ENCODE results near the gene LRRC10B. TPM values are rescaled to one million over a fixed set of nuclear protein-coding genes. Genes with fewer than 3 reads are reported as not detected.
"Not testable (repeated sequence)": the region's sequence is repeated elsewhere in the genome, so short reads cannot be mapped to it uniquely, and the experiment has no call there.

The LRRC10B gene
- total RNA-seq, 4 donors from 2014 or later, result 0.13 to 1.0 TPM; not detected in 2

- DNase-seq, result no peak
- in situ Hi-C loops (cut with MboI; ENCODE audit: low sequenced_read_pairs in 4 of 4), result loop anchor here in 3 of 4 donors (5.0 to 10.0 kb wide), 3 partner anchors 42 to 162 kb away; no protein-coding TSS in a partner anchor
- Histone ChIP-seq H3K27ac (peak overlapping the region in 2 of 4 donors; percentile 12 to 88), H3K36me3 (no peaks in the 10 kb centered on the region), H3K4me3 (no peak overlapping the region), H3K27me3 (no peaks in the 10 kb centered on the region), H3K4me1 (peaks cover 13 to 26% of the 10 kb centered on the region in 2 donors), H3K9me3 (no peaks in the 10 kb centered on the region)
- intact Hi-C loops (cut with DNase I; ENCODE audit: low total_unique reads), result loop anchor here (5.0 kb wide), 1 partner anchor 257 kb away; no protein-coding TSS in a partner anchor
- TF ChIP-seq CTCF (IDR thresholded peaks at IDR 0.05 in 4 of 5, conservative IDR thresholded peaks at IDR 0.05 in 1 of 5), result no peak
- no peak for ATAC-seq
Observed at GRCh38 chr11:61475433-61475832, 33.1 kb upstream of the LRRC10B start.

- H3K4me1 ChIP-seq, result peaks cover 13 to 26% of the 10 kb centered on the region in 2 donors
- in situ Hi-C loops (cut with MboI; ENCODE audit: low sequenced_read_pairs in 4 of 4) (loop anchor here in 3 of 4 donors (5.0 to 10.0 kb wide), 3 partner anchors 41 to 161 kb away; no protein-coding TSS in a partner anchor), intact Hi-C loops (cut with DNase I; ENCODE audit: low total_unique reads) (loop anchor here (2.0 to 5.0 kb wide), 2 partner anchors 162 to 256 kb away; no protein-coding TSS in a partner anchor)
- H3K27ac ChIP-seq, result no peak overlapping the region
- ATAC-seq, result no peak
- DNase-seq, result no peak
- H3K36me3 ChIP-seq, result no peaks in the 10 kb centered on the region
- TF ChIP-seq POLR2A (IDR thresholded peaks at IDR 0.05) (no peak), CTCF (IDR thresholded peaks at IDR 0.05 in 4 of 5, conservative IDR thresholded peaks at IDR 0.05 in 1 of 5) (no peak)
- H3K27me3 ChIP-seq, result no peaks in the 10 kb centered on the region
- H3K9me3 ChIP-seq, result no peaks in the 10 kb centered on the region
- H3K4me3 ChIP-seq, result no peak overlapping the region
Observed at GRCh38 chr11:61476371-61476770, 32.2 kb upstream of the LRRC10B start.

- TF ChIP-seq POLR2A (IDR thresholded peaks at IDR 0.05) (no peak), CTCF (IDR thresholded peaks at IDR 0.05 in 4 of 5, conservative IDR thresholded peaks at IDR 0.05 in 1 of 5) (no peak)
- Histone ChIP-seq H3K27ac (no peak overlapping the region), H3K4me3 (no peak overlapping the region), H3K4me1 (peaks cover 7 to 21% of the 10 kb centered on the region in 2 donors), H3K36me3 (no peaks in the 10 kb centered on the region), H3K9me3 (no peaks in the 10 kb centered on the region), H3K27me3 (peaks cover 0 to under 1% (median 0%) of the 10 kb centered on the region in 3 donors)
- intact Hi-C loops (cut with DNase I; ENCODE audit: low total_unique reads), result loop anchor here (1.0 to 5.0 kb wide), 3 partner anchors 40 to 255 kb away; no protein-coding TSS in a partner anchor
- ATAC-seq (no peak), DNase-seq (no peak)
- in situ Hi-C loops (cut with MboI; ENCODE audit: low sequenced_read_pairs in 4 of 4), result loop anchor here in 3 of 4 donors (5.0 to 10.0 kb wide), 3 partner anchors 40 to 160 kb away; no protein-coding TSS in a partner anchor
Observed at GRCh38 chr11:61477126-61477525, 31.4 kb upstream of the LRRC10B start.

GRCh38 chr11:61477727-61478148 lies 30.8 kb upstream of the LRRC10B start:
- TF ChIP-seq POLR2A (IDR thresholded peaks at IDR 0.05) (no peak), CTCF (IDR thresholded peaks at IDR 0.05 in 4 of 5, conservative IDR thresholded peaks at IDR 0.05 in 1 of 5) (peak; percentile 89 to 96 (median 91))
- Histone ChIP-seq H3K36me3 (no peaks in the 10 kb centered on the region), H3K27ac (no peak overlapping the region), H3K4me1 (peaks cover 1 to 15% of the 10 kb centered on the region in 2 donors), H3K9me3 (no peaks in the 10 kb centered on the region), H3K27me3 (peaks cover 0 to 6% (median 4%) of the 10 kb centered on the region in 3 donors), H3K4me3 (no peak overlapping the region)
- ATAC-seq (no peak), DNase-seq (peak in 1 of 2 donors; percentile 37)
- intact Hi-C loops (cut with DNase I; ENCODE audit: low total_unique reads), result loop anchor here (1.0 to 5.0 kb wide), 3 partner anchors 40 to 255 kb away; no protein-coding TSS in a partner anchor
- in situ Hi-C loops (cut with MboI; ENCODE audit: low sequenced_read_pairs in 4 of 4), result loop anchor here in 3 of 4 donors (5.0 to 10.0 kb wide), 3 partner anchors 40 to 160 kb away; no protein-coding TSS in a partner anchor

- not testable (repeated sequence) for ATAC-seq, H3K36me3 ChIP-seq, H3K27ac ChIP-seq, H3K9me3 ChIP-seq, H3K4me3 ChIP-seq, DNase-seq, H3K4me1 ChIP-seq, H3K27me3 ChIP-seq
- in situ Hi-C loops (cut with MboI; ENCODE audit: low sequenced_read_pairs in 4 of 4), result loop anchor here in 3 of 4 donors (5.0 to 10.0 kb wide), 3 partner anchors 38 to 158 kb away; no protein-coding TSS in a partner anchor
- intact Hi-C loops (cut with DNase I; ENCODE audit: low total_unique reads), result loop anchor here (5.0 kb wide), 1 partner anchor 253 kb away; no protein-coding TSS in a partner anchor
Observed at GRCh38 chr11:61479360-61480058, 29.0 kb upstream of the LRRC10B start.

Data from gastrocnemius medialis (tissue), 4 donors.